IMR-90 (cell line): Measurements from ENCODE around the gene TFPI.

ENCODE experiments used
- MAFK ChIP-seq: IDR thresholded peaks from 2 replicates; pipeline ENCODE4 v1.6.1; 2012; ENCODE audit warnings: low read depth, low read length, improper control_type of control experiment
- POLR2A ChIP-seq: IDR thresholded peaks from 2 replicates; pipeline ENCODE4 v1.6.1; 2012; ENCODE audit warnings: mild to moderate bottlenecking, low read depth, low read length
- RAD21 ChIP-seq: IDR thresholded peaks from 2 replicates; pipeline ENCODE4 v1.6.1; 2012; ENCODE audit warnings: low read length, improper control_type of control experiment
- SMC3 ChIP-seq: fragments of 150-350 bp; IDR thresholded peaks from 2 replicates; pipeline ENCODE4 v1.6.1; 2016; ENCODE audit warnings: low read depth, mild to moderate bottlenecking, antibody characterized with exemption, low read length, moderate library complexity
- TF ChIP-seq, protein P1 (sequence below): conservative IDR thresholded peaks from 2 replicates; pipeline ENCODE4 v1.5.1; 2012; ENCODE audit warnings: mild to moderate bottlenecking, low read depth, low read length, improper control_type of control experiment

DNA sequence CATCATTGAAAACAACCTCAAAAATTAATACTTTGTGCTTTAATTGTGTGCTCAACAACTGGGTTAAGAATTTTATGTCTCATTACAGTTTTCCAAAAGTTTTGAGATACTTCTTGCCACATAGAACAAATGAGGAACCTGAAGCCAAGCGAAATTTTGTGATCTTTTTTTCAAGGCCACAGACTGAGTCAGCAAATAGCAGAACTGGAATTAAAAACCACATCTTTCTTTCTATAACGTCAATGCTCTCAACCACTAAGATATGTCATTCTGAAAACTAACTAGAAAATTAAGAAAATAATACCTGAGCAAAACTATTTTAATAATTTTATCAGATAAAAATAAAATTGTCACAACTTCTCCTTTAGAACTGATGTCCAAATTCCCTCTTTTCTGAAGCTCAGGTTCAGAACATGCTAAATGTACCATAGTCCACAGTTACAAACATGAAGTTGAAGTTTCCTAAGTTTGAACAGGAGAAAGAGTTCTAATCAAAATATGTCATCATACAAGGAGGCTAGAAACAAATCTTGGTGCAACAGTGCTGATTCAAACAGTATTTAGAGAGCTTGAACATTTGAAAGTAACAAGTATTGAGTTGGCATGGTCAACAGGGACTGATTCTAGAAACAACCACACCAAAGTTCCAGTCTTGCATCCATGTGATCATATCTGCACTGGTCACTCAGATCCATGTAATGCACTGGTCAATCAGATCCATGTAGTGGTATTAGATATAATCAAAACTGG, 78.6 kb downstream of the TFPI start:
- TF ChIP-seq RAD21 (no peak), POLR2A (no peak), MAFK (no peak), SMC3 (no peak)
- TF ChIP-seq, protein P1, sequence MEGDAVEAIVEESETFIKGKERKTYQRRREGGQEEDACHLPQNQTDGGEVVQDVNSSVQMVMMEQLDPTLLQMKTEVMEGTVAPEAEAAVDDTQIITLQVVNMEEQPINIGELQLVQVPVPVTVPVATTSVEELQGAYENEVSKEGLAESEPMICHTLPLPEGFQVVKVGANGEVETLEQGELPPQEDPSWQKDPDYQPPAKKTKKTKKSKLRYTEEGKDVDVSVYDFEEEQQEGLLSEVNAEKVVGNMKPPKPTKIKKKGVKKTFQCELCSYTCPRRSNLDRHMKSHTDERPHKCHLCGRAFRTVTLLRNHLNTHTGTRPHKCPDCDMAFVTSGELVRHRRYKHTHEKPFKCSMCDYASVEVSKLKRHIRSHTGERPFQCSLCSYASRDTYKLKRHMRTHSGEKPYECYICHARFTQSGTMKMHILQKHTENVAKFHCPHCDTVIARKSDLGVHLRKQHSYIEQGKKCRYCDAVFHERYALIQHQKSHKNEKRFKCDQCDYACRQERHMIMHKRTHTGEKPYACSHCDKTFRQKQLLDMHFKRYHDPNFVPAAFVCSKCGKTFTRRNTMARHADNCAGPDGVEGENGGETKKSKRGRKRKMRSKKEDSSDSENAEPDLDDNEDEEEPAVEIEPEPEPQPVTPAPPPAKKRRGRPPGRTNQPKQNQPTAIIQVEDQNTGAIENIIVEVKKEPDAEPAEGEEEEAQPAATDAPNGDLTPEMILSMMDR, result no peak
